Skeletal muscle cell (primary cell): Measurements from ENCODE around the gene DHX36.

Source experiments
- DNase-seq: peaks from one replicate; pipeline ENCODE4 v3.0.0-alpha.2; 2010; ENCODE audit warnings: low read depth
- H3K4me3 ChIP-seq: 2 replicates; pipeline ENCODE4 v1.5.1; 2011; ENCODE audit warnings: low read depth, mild to moderate bottlenecking, control low read depth, low read length, moderate library complexity

The DHX36 gene

DNA sequence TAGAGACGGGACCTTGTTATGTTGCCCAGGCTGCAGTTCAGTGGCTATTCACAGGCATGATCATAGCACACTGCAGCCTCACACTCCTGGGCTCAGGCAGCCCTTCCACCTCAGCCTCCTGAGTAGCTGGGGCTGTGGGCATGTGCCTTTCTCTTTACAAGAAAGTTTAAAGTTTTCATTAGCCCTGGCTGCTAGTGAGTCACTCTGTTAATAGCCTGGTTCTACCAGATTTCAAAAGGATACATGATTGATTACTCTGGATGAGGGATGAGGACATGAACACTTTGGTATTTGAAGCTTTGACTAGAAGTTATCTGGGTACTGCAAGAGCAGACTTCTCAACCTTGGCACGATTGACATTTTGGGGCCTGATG, 95.1 kb downstream of the DHX36 start:
- no peak for DNase-seq
- H3K4me3 ChIP-seq, result no peak overlapping the region

GRCh38 chr3:154228561-154229216, 95.6 kb downstream of the DHX36 start:
- H3K4me3 ChIP-seq, result no peak overlapping the region
- DNase-seq, result no peak

DNA sequence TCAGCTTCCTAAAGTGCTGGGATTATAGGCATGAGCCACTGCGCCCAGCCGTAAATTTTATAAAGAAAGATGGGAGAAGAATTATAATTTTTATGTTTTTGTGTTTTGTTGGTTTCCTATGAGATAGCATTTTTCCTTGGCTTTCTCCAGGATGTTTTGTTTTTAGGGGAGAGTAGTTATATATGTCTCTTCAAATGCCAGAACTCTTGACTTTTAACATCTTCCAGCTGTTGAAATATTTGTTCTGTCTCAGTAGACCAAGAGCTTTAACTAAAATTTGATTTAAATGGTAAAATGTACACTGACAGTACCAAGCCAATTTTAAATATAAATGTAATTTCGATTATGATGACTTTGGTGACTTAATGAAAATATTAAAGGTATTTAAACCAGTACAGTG, 96.8 kb downstream of the DHX36 start:
- H3K4me3 ChIP-seq, result no peak overlapping the region
- no peak for DNase-seq

DNA sequence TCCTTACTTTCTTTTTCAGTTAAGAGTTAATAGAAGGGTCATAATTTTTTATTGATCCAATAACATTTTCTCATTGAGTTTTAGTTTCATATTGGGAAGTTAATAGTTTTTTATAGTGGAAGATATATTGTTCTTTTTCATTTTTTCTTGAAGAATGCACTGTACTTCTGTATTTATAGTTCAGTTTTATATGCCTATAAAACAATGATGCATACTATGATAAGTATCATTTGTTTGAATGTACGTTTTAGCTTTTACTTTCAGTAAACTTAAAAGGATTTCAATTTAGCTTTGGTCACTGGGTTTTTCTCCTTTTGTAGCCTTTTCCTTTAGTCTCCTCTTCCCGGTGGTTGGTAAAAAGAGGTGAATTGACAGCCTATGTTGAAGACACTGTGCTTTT, 98.8 kb downstream of the DHX36 start:
- no peak overlapping the region for H3K4me3 ChIP-seq
- DNase-seq, result no peak

DNA sequence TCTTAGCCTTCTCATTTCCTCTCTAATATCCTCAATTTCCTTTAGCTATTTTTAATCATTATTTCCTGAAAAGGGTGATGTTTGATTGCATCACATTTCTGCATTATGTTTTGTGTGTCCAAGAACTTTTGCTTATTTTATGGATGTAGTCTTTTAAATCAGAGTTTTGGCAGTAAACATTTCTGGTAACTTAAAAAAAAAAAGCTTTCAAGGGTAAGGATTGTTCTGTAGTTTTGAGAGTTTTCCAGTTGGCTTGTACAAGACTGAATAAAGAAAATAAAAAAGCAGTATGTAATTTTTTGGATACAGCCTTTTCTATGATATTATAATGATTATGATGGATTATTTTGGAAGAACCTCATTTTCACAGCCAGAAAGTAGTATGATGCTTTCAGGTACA, 99.4 kb downstream of the DHX36 start:
- no peak for DNase-seq
- H3K4me3 ChIP-seq, result no peak overlapping the region

- DNase-seq, result no peak
- no peak overlapping the region for H3K4me3 ChIP-seq
Measured at GRCh38 chr3:154224366-154224765, 99.9 kb downstream of the DHX36 start.

- H3K4me3 ChIP-seq, result no peak overlapping the region
- no peak for DNase-seq
Measured at GRCh38 chr3:154223519-154223918, 100.8 kb downstream of the DHX36 start.
